H4 (cell line): ENCODE results near the gene YEATS4. TPM values are rescaled to one million over a fixed set of nuclear protein-coding genes. Genes with fewer than 3 reads are reported as not detected.

Experiments
- DNase-seq: peaks from one replicate; pipeline ENCODE4 v3.0.0-alpha.2; 2015; ENCODE audit warnings: low spot score
- total RNA-seq: library from RNA; depleted of rRNA; stranded (reverse); fragments of >200 nt; shearing (Covaris generic); gene quantifications from 2 replicates; pipeline ENCODE4 v1.2.3, GENCODE V29; 2014; rRNA removed

Gene YEATS4
- total RNA-seq, 1 experiment from 2014 or later: 33.1 TPM

- no peak for DNase-seq
Observed at GRCh38 chr12:69433653-69434052, 74.1 kb downstream of the YEATS4 start.

GRCh38 chr12:69435644-69436043 lies 76.1 kb downstream of the YEATS4 start:
- no peak for DNase-seq

- DNase-seq: no peak
Observed at GRCh38 chr12:69437073-69437472, 77.5 kb downstream of the YEATS4 start.

- DNase-seq: no peak
Observed at GRCh38 chr12:69438539-69438938, 79.0 kb downstream of the YEATS4 start.

GRCh38 chr12:69440016-69440415 lies 80.5 kb downstream of the YEATS4 start:
- DNase-seq: no peak

Other genes starting within 250 kb of the YEATS4 start
- gene CPSF6, start 120.2 kb upstream of the YEATS4 start, total RNA-seq: 22.4 and 25.3 TPM in 2 replicates
- 0.12 TPM in 1 of 2 replicates, not detected in the other for gene LYZ, start 11.4 kb upstream of the YEATS4 start, total RNA-seq
- 17.8 and 34.4 TPM in 2 replicates for gene FRS2, start 110.6 kb downstream of the YEATS4 start, total RNA-seq
- 440 and 479 TPM in 2 replicates for gene CCT2, start 225.7 kb downstream of the YEATS4 start, total RNA-seq